GM23248 (cell line): ENCODE results near the gene LRFN3. TPM values are rescaled to one million over a fixed set of nuclear protein-coding genes. Genes with fewer than 3 reads are reported as not detected.

Source experiments
- DNase-seq: peaks from one replicate; pipeline ENCODE4 v3.0.0-alpha.2; 2015
- H2AFZ ChIP-seq: fragments of 200-600 bp; sonication (generic); 2 replicates; pipeline ENCODE4 v1.6.1; 2016; ENCODE audit warnings: antibody characterized with exemption
- H3F3A ChIP-seq: fragments of 200-600 bp; sonication (generic); 2 replicates; pipeline ENCODE4 v1.6.1; 2016; ENCODE audit warnings: mild to moderate bottlenecking, antibody characterized with exemption, mixed run types; ENCODE audit not compliant: insufficient read depth
- H3K27ac ChIP-seq: fragments of 200-600 bp; sonication (generic); 2 replicates; pipeline ENCODE4 v1.5.1; 2016; ENCODE audit warnings: mild to moderate bottlenecking
- H3K27me3 ChIP-seq: fragments of 200-600 bp; sonication (generic); replicated peaks from 2 replicates; pipeline ENCODE4 v1.6.1; 2016; ENCODE audit warnings: mild to moderate bottlenecking; ENCODE audit not compliant: insufficient read depth
- H3K36me3 ChIP-seq: fragments of 200-600 bp; sonication (generic); 2 replicates; pipeline ENCODE4 v1.6.1; 2016; ENCODE audit warnings: low read depth, mild to moderate bottlenecking
- H3K4me1 ChIP-seq: fragments of 200-600 bp; sonication (generic); 2 replicates; pipeline ENCODE4 v1.6.1; 2016; ENCODE audit warnings: mild to moderate bottlenecking; ENCODE audit not compliant: insufficient read depth
- H3K4me2 ChIP-seq: fragments of 200-600 bp; sonication (generic); one replicate; pipeline ENCODE4 v1.6.1; 2016; ENCODE audit warnings: mild to moderate bottlenecking; ENCODE audit not compliant: unreplicated experiment
- H3K4me3 ChIP-seq: fragments of 200-600 bp; sonication (generic); 2 replicates; pipeline ENCODE4 v1.5.1; 2016; ENCODE audit warnings: mild to moderate bottlenecking
- H3K79me2 ChIP-seq: fragments of 200-600 bp; sonication (generic); 2 replicates; pipeline ENCODE4 v1.6.1; 2016; ENCODE audit warnings: mild to moderate bottlenecking; ENCODE audit not compliant: insufficient read depth
- H3K9ac ChIP-seq: fragments of 200-600 bp; sonication (generic); 2 replicates; pipeline ENCODE4 v1.6.1; 2016; ENCODE audit warnings: mild to moderate bottlenecking
- H3K9me2 ChIP-seq: fragments of 200-600 bp; sonication (generic); 2 replicates; pipeline ENCODE4 v1.6.1; 2016; ENCODE audit warnings: mixed run types, mild to moderate bottlenecking, moderate library complexity; ENCODE audit not compliant: insufficient read depth
- H3K9me3 ChIP-seq: fragments of 200-600 bp; sonication (generic); one replicate; pipeline ENCODE4 v1.6.1; 2017; ENCODE audit warnings: low read depth
- H4K20me1 ChIP-seq: fragments of 200-600 bp; sonication (generic); 2 replicates; pipeline ENCODE4 v1.6.0; 2016; ENCODE audit not compliant: insufficient read depth
- EZH2 ChIP-seq: fragments of 200-600 bp; sonication (generic); IDR thresholded peaks from 2 replicates; pipeline ENCODE4 v1.6.1; 2018; ENCODE audit warnings: antibody characterized with exemption, mild to moderate bottlenecking; ENCODE audit not compliant: insufficient read depth, poor library complexity, severe bottlenecking
- EZH2phosphoT487 ChIP-seq: fragments of 200-600 bp; sonication (generic); IDR thresholded peaks from 2 replicates; pipeline ENCODE4 v1.6.1; 2018; ENCODE audit warnings: antibody characterized with exemption, moderate library complexity, mild to moderate bottlenecking, low read depth; ENCODE audit not compliant: insufficient read depth
- WGBS, 2 experiments: methylation state at CpG; one replicate each; pipeline ENCODE4 v1.1.6; 2015 to 2017; ENCODE audit warnings: low lambda C conversion rate in 2 of 2, low coverage in 1 of 2; ENCODE audit errors: missing lambda C conversion rate in 2 of 2; 5-methylcytosine and 5-hydroxymethylcytosine counted together
- in situ Hi-C: fragments of 300-500 bp; cut with MboI; formaldehyde crosslinking; loops from 2 replicates; pipeline ENCODE4 v1.15.0; 2020
- polyA plus RNA-seq: library from polyadenylated mRNA; unstranded; fragments of >200 nt; fragmentation: Nextera tagmentation; extraction: Ambion mirVana; gene quantifications from 2 replicates; pipeline ENCODE4 v1.2.1, GENCODE V29; 2016
- total RNA-seq: library from RNA; depleted of rRNA; stranded (reverse); fragments of >200 nt; shearing (Covaris generic); gene quantifications from 2 replicates; pipeline ENCODE4 v1.2.3, GENCODE V29; 2014

The LRFN3 gene
- total and polyA plus RNA-seq, 2 experiments from 2014 or later = 7.5 to 9.4 TPM

- H4K20me1 ChIP-seq = no peaks in the 10 kb centered on the region
- no peaks in the 10 kb centered on the region for H3K79me2 ChIP-seq
- no peak overlapping the region for H3K9ac ChIP-seq
- no peaks in the 10 kb centered on the region for H3K36me3 ChIP-seq
- DNase-seq = no peak
- no peaks in the 10 kb centered on the region for H3K9me2 ChIP-seq
- H3F3A ChIP-seq = no peaks in the 10 kb centered on the region
- 91% methylated on average over 39 to 51 of the region's 51 CpGs for WGBS, 2 experiments
- H3K9me3 ChIP-seq = no peaks in the 10 kb centered on the region
- H3K4me2 ChIP-seq = no peak overlapping the region
- no peaks in the 10 kb centered on the region for H3K27me3 ChIP-seq
- H2AFZ ChIP-seq = no peak overlapping the region
- H3K27ac ChIP-seq = no peak overlapping the region
- in situ Hi-C loops = no loop called here
- H3K4me1 ChIP-seq = peaks cover 15% of the 10 kb centered on the region
- no peak for TF ChIP-seq EZH2
- TF ChIP-seq EZH2phosphoT487 = no peak
- H3K4me3 ChIP-seq = no peak overlapping the region
These were observed 4.1 kb downstream of the LRFN3 start for GRCh38 chr19:35940078-35940775.

- Histone ChIP-seq H3F3A (no peaks in the 10 kb centered on the region), H2AFZ (no peak overlapping the region), H3K4me2 (no peak overlapping the region), H3K27ac (no peak overlapping the region), H3K36me3 (no peaks in the 10 kb centered on the region), H3K9ac (no peak overlapping the region), H3K9me3 (no peaks in the 10 kb centered on the region), H3K9me2 (no peaks in the 10 kb centered on the region), H3K4me3 (no peak overlapping the region), H3K27me3 (no peaks in the 10 kb centered on the region), H3K4me1 (0 out of 2 replicates have a peak, but pooled peaks cover 9% of the 10 kb centered on the region), H3K79me2 (no peaks in the 10 kb centered on the region), H4K20me1 (no peaks in the 10 kb centered on the region)
- 69 to 73% methylated on average over 4 of the region's 4 CpGs for WGBS, 2 experiments
- no peak for TF ChIP-seq EZH2
- no peak for TF ChIP-seq EZH2phosphoT487
- in situ Hi-C loops = no loop called here
- no peak for DNase-seq
These were observed 4.7 kb downstream of the LRFN3 start for GRCh38 chr19:35940839-35941238.

DNA sequence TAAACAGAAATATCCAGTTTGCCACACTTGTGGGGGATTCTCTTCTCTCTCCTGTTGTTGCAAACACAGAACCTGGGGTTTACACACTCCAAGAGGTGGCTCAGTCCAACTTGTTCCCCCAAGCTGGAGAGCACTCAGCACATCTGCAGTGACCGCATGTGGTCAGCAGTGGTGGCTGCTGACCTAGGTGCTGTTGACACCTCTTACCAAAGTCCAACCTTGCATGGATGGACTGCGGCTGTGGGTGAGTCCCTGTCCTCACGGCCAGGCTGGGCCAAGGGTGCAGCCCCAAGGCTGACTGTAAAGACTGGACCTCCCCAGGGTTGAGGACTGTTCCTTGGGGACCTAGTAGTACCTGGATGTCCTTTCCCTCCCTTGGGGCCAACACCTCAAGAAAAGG, 6.1 kb downstream of the LRFN3 start:
- no peaks in the 10 kb centered on the region for H3F3A ChIP-seq
- no peaks in the 10 kb centered on the region for H3K9me3 ChIP-seq
- in situ Hi-C loops = no loop called here
- H3K79me2 ChIP-seq = no peaks in the 10 kb centered on the region
- no peak overlapping the region for H3K9ac ChIP-seq
- H3K4me3 ChIP-seq = no peak overlapping the region
- H3K27me3 ChIP-seq = no peaks in the 10 kb centered on the region
- H3K27ac ChIP-seq = no peak overlapping the region
- no peak for TF ChIP-seq EZH2
- no peak for TF ChIP-seq EZH2phosphoT487
- no peak overlapping the region for H3K4me2 ChIP-seq
- no peak for DNase-seq
- no peaks in the 10 kb centered on the region for H3K9me2 ChIP-seq
- 0 out of 2 replicates have a peak, but pooled peaks cover 7% of the 10 kb centered on the region for H3K4me1 ChIP-seq
- no peak overlapping the region for H2AFZ ChIP-seq
- H3K36me3 ChIP-seq = no peaks in the 10 kb centered on the region
- H4K20me1 ChIP-seq = no peaks in the 10 kb centered on the region
- 90 to 94% methylated on average over 3 of the region's 3 CpGs for WGBS, 2 experiments

DNA sequence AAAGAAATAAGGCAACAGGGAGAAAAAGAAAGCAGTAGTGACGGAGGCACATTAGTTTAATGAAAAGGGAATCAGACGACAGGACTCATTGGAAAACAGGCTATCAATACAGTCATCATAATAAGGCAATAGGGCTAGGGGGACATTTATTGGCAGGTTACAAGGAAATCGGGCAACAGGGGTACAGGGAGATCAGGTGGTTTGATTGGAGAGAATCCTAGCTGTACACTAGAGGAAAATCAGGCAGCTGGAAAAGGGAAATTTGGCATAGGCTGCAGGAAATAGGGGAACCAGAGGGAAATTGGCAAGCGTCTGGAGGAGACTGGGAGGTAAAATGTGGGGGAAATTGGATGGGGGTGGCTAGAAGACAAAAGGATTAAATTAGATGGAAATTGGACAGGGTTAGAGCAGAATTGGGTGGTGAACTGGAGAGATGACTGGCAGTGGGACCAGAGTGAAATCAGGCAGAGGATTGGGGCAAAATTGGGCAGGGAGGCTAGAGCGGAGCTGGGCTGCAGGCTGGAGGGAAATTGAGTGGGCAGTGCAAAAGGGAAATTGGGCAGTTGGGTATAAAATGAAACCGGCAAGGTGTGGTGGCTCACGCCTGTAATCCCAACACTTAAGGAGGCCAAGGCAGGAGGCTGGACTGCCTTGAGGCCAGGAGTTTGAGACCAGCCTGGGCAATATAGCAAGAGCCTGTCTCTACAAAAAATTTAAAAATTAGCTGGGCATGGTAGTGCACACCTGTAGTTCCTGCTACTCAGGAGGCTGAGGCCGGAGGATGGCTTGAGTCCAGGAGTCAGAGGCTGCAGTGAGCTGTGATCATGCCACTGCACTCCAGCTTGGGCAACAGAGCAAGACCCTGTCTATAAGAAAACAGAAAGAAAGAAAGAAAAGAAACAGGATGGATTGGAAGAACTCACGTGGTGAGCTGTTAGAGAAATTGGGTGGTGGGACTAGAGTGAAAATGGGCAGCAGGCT, 7.4 kb downstream of the LRFN3 start:
- Histone ChIP-seq H3K27ac (no peak overlapping the region), H3K4me1 (no peaks in the 10 kb centered on the region), H3F3A (no peaks in the 10 kb centered on the region), H3K9ac (no peak overlapping the region), H4K20me1 (no peaks in the 10 kb centered on the region), H3K9me3 (no peaks in the 10 kb centered on the region), H2AFZ (no peak overlapping the region), H3K9me2 (no peaks in the 10 kb centered on the region), H3K27me3 (no peaks in the 10 kb centered on the region), H3K4me2 (no peak overlapping the region), H3K4me3 (no peak overlapping the region), H3K79me2 (no peaks in the 10 kb centered on the region), H3K36me3 (no peaks in the 10 kb centered on the region)
- TF ChIP-seq EZH2 (no peak), EZH2phosphoT487 (no peak)
- DNase-seq = no peak
- in situ Hi-C loops = no loop called here
- WGBS, 2 experiments = 85 to 91% methylated on average over 9 of the region's 9 CpGs
